Central memory CD4-positive, alpha-beta T cell (primary cell): ENCODE results near the gene EEF2.
"Not testable (repeated sequence)": the region's sequence is repeated elsewhere in the genome, so short reads cannot be mapped to it uniquely, and the experiment has no call there.

ENCODE experiments used
- DNase-seq: peaks from one replicate; pipeline ENCODE4 v3.0.0; 2022

The EEF2 gene

GRCh38 chr19:4014541-4015491 is 29.6 kb upstream of the EEF2 start:
- DNase-seq = peak; percentile 33

DNA sequence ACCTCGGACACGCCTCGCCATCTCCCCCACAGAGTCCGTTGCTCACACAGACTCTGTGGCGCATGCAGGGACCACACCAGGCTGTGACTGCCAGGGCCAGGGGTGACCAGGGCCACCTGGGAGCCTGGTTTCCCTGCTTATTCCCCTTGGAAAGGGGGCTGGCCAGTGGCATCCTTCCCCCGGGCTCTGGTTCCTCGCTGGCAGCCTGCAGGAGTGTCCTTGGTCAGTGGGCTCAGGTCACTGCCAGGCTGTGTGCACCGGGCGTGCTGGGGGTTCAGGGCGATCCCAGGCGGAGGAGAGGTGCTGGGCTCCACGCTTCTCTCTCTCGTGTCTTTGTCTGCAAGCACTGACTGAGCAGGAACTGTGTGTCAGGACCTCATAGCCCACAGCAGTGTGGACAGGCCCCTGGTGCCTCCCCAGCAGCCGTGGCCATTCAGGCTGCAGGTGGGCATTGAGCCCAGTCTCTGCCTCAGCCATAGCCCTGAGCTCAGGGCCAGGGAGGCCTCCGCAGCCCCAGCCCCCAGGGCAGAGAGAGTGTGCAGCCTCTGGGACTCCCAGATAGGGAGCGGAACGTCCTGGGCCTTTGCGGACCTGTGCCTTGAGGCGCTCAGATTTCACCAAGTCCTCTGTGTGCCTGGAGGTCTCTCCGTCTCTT is 28.8 kb upstream of the EEF2 start:
- no peak for DNase-seq

- no peak for DNase-seq
These were observed 27.8 kb upstream of the EEF2 start for GRCh38 chr19:4012975-4013634.

DNA sequence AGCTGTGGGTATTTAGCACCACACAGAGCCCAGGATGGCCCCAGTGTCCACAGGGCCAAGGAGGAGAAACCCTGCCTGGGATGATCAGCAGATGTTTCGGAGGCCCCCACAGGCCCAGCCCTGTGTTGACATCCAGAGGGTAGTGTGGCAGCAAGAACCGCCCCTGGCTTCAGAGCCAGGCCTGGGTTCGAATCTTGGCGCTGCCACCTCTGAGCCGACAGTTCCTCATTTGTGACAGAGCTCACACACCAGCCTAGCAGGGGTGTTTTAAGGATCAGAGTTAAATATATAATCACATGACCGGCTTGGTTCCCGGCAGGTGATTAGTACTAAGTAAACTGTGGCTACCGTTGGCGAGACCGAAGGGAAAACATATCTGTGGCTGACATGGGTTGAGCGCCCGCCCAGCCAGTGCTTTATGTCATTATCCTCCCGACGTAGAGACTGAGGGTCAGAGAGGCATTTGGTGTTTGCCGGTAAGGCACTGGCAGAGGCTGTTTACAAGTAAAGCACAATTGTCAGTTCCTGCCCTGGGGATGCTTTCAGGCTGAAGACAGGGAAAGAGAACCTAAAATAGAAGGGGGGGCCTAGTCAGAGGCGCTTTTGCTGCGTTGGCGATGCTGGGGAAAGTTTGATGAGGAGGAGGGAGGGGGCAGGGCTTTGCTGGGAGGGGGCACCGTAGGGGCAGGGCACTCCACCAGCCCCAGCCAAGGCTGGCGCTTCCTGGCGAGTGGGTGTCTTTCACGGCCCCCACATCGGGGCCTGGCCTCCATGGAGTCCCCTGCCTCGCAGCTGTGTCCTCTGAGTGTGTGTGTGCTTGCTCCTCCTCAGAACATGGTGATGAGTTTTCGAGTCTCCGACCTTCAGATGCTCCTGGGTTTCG is 27.1 kb upstream of the EEF2 start:
- DNase-seq = no peak

- not testable (repeated sequence) for DNase-seq
These were observed 26.2 kb upstream of the EEF2 start for GRCh38 chr19:4011430-4011829.

- DNase-seq = no peak
These were observed 25.5 kb upstream of the EEF2 start for GRCh38 chr19:4010808-4011110.

- DNase-seq = no peak
These were observed 24.9 kb upstream of the EEF2 start for GRCh38 chr19:4009990-4010807.

DNA sequence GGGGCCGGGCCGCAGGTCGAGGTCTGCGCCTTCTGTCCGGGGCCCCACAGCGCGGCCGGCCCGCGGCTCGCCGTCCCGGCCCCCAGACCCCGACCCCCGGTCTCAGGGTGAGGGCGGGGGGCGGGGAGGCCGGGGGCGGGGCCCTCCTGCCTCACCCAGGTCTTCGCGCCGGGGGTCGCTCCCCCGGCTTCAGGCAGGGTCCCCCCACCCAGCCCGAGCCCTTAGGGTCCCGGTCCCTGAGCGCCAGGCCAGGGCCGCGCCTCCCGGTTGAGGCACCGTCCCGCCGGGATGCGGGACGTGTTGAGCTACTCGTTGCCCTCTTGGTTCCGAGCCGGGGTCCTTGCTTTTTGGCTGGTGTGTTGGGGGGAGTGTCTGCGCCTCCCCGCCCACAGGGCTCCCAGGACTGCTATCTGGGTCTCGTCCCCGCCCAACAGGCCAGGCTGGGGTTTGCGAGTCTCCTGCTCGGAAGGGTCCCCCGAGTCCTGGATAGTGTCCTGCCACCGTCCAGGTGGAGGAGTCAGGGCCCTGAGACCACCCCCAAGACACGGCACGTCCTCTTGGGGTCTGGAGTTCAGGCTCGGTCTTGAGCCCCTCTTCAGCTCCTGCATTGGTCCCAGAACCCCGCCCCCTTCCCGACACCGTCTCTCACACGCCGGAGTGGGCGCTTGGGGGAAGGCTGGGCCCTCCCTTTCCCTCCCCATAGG is 22.7 kb upstream of the EEF2 start:
- DNase-seq = no peak

GRCh38 chr19:4007021-4007835 is 22.0 kb upstream of the EEF2 start, which contains the start of gene PIAS4:
Gene PIAS4, plus strand, starts transcription at chr19:4007736. Its CDS starts 25 bp downstream, at chr19:4007761.
- peak; percentile 95 for DNase-seq

DNA sequence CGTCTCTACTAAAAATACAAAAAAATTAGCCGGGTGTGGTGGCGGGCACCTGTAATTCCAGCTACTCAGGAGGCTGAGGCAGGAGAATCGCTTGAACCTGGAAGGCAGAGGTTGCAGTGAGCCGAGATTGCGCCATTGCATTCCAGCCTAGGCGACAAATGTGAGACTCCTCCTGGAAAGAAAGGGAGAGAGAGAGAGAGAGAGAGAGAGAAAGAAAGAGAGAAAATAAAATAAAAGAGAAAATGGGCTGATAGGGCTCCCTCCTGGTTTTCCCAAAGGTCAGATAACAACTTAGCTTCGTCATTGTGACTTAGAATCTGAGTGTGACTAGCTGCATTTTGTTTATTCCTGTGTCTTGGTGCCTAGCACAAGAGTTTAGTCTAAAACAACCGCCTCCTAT is 20.2 kb upstream of the EEF2 start:
- not testable (repeated sequence) for DNase-seq

- not testable (repeated sequence) for DNase-seq
These were observed 15.5 kb upstream of the EEF2 start for GRCh38 chr19:4000798-4001197.

DNA sequence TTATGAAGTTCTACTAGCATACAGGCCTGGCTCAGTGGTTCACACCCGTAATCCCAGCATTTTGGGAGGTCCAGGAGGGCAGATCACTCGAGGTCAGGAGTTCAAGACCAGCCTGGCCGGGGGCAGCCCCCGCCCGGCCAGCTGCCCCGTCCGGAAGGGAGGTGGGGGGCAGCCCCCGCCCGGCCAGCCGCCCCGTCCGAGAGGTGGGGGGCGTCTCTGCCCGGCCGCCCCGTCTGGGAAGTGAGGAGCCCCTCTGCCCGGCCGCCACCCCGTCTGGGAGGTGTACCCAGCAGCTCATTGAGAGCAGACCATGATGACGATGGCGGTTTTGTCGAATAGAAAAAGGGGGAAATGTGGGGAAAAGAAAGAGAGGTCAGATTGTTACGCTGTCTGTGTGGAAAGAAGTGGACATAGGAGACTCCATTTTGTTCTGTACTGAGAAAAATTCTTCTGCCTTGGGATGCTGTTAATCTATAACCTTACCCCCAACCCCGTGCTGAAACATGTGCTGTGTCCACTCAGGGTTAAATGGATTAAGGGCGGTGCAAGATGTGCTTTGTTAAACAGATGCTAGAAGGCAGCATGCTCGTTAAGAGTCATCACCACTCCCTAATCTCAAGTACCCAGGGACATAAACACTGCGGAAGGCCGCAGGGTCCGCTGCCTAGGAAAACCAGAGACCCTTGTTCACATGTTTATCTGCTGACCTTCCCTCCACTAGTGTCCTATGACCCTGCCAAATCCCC is 13.6 kb upstream of the EEF2 start:
- DNase-seq = not testable (repeated sequence)

DNA sequence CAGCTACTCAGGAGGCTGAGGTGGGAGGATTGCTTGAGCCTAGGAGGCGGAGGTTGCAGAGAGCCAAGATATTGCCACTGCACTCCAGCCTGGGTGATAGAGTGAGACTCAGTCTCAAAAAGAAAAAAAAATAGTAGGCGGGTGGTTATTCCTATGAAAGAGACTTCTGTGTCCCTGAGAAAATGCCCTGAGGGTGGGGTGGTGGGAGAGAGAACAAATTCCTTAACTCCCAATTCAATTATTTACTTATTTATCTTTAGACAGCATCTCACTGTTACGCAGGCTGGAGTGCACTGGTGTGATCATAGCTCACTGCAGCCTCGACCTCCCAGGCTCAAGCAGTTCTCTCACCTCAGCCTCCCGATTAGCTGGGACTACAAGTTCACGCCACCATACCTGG is 10.3 kb upstream of the EEF2 start:
- no peak for DNase-seq

DNA sequence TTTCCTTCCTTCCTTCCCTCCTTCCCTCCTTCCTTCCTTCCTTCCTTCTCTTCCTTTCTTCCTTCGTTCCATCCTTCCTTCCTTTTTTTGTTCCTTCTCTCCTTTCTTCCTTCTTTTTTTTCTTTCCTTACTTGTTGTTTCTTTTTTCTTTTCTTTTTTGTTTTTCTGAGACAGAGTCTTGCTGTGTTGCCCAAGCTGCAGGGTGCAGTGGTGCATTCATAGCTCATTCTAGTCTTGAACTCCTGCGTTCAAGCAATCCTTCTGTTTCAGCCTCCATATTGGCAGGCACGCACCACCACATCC is 5.5 kb upstream of the EEF2 start:
- no peak for DNase-seq

DNA sequence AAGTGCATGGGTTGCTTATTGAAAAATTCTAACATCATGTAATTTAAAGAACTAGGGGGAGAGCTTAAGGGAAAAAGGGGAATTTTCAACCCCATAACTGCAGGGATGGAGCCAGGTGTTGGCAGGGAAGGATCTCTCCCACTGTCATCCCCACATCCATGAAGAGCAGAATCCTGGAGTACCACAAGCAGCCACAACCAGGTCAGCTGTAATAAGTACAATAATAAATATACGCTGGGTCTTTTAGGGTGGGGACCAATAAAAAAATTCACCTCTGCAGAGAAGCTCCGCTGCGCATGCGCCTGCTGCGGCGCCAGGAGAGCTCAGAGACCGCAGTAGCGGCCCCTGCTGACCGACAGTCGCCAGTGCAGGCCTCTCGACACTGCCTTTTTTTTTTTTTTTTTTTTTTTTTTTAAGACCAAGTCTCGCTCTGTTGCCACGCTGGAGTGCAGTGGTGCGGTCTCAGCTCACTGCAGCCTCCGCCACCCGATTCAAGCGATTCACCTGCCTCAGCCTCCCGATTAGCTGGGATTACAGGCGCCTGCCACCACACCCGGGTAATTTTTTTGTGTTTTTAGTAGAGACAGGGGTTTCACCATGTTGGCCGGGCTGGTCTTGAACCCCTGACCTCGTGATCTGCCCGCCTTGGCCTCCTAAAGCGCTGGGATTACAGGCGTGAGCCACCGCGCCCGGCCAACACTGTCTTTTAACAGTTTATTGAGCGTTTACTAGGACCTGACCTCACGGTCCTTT is 2.5 kb upstream of the EEF2 start:
- peak; percentile 88 for DNase-seq

DNA sequence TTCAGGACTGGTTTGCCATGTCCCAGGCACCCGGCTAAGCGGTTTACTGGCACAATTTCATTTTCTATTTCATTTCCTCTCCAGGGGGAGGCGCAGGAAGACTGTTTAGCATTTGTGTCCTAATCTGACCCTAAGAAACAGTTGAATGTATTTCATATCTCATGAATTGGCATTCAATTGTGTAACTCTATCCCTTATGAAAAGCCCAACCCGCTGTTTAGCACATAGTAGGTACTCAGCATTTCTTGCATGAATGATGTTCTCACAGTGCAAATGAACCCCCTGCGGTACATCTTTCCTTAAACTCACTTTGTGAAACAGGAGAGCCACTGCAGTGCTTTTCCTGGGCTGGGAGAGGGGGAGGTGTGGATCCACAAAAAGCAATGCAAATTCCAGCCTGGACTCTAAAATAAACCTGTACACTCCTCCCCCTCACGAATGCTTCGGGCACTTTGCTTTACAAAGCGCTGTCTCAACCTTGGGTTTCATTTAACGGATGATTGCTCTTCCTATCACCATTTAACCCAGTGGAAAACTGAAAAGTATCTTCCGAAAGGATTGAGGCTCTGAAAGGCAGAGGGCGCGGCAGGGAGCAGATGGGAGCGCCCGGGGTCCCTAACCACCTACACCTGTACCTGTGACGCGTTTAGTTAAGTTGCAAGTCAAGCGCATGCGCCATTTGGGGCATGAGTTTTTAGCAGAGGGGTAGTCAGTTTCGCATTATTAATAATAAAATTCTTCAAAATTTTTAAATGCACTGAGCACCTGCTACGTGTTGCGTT is 1.2 kb upstream of the EEF2 start:
- DNase-seq = peak; percentile 64

DNA sequence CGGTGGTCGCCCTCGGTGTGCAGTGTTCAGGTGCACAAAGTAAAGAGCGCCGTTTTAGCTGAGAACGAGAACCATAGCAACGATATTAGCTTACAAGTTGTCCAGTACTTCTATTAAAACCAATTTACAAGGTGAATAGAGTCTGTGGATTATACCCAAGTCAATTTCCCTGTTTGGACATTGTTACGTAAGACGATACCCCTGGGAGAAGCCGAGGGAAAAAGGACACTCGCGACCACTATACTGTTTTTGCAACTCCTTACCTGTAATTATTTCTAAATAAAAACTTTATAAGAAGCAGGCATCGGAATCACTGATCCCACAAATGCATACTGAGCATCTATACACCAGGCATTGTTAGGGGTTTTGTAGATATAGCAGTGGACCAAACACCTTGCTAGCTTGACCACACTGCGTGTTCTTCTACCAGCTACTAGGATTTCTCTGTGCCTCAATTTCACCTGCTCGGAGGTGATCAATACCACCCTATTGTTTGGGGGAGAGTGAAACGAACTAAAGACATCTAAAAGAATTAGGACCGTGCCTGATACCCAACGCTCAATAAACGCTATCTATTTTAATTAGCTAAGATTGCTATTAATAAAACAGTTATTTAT is 488 bp upstream of the EEF2 start:
- no peak for DNase-seq

DNA sequence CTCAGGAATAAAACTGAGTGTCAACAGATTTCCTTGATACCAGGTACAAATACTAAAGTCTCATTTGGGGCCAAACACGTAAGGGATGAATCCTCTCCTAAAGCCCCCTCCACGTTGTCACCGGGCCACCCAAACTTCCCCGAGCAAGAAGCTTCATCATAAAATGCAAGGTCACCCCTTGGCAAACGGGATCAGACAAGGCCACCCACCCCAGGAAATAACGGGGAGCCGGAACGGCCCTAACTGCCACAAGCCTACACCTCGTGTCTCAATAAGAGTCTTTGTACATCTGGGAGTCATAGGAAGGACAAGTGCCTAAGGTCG is 717 bp downstream of the EEF2 start:
- DNase-seq = no peak
